ENCODE measurements around the gene GPR160. TPM values are rescaled to one million over a fixed set of nuclear protein-coding genes. Genes with fewer than 3 reads are reported as not detected.

Gene GPR160
- total RNA-seq, 1 donor from 2014 or later: 7.3 TPM

DNA sequence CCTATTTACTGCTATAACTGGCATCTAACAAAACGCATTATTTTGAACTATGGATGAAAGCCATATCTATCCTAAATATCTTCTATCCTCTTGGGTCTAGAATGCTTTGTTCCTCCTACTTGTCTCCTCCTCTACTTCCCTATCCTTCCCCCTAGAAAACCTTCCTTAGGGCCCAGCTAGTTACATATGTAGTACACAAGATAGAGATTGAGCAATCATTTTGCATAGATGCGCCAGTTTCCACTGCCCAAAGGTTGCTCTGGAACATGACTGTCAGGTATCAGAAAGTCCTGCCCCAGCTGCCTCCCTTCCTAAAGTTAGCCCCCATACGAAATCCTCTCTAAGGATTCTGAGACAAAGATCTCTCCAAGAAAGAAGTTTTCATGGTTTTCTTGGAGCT lies 55.1 kb downstream of the GPR160 start:
- Histone ChIP-seq H3K27ac (no peak overlapping the region), H3K36me3 (peaks cover 31 to 60% of the 10 kb centered on the region in 2 donors), H3K27me3 (no peaks in the 10 kb centered on the region), H3K4me3 (no peak overlapping the region), H3K9me3 (no peaks in the 10 kb centered on the region), H3K4me1 (no peaks in the 10 kb centered on the region)
- no peak for DNase-seq (ENCODE audit: low spot score in 2 of 2)
- TF ChIP-seq, protein P1, sequence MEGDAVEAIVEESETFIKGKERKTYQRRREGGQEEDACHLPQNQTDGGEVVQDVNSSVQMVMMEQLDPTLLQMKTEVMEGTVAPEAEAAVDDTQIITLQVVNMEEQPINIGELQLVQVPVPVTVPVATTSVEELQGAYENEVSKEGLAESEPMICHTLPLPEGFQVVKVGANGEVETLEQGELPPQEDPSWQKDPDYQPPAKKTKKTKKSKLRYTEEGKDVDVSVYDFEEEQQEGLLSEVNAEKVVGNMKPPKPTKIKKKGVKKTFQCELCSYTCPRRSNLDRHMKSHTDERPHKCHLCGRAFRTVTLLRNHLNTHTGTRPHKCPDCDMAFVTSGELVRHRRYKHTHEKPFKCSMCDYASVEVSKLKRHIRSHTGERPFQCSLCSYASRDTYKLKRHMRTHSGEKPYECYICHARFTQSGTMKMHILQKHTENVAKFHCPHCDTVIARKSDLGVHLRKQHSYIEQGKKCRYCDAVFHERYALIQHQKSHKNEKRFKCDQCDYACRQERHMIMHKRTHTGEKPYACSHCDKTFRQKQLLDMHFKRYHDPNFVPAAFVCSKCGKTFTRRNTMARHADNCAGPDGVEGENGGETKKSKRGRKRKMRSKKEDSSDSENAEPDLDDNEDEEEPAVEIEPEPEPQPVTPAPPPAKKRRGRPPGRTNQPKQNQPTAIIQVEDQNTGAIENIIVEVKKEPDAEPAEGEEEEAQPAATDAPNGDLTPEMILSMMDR (IDR thresholded peaks at IDR 0.05): no peak
- intact Hi-C loops (cut with DNase I): loop anchor here (10.0 kb wide), 1 partner anchor 108 kb away; no protein-coding TSS in a partner anchor

DNA sequence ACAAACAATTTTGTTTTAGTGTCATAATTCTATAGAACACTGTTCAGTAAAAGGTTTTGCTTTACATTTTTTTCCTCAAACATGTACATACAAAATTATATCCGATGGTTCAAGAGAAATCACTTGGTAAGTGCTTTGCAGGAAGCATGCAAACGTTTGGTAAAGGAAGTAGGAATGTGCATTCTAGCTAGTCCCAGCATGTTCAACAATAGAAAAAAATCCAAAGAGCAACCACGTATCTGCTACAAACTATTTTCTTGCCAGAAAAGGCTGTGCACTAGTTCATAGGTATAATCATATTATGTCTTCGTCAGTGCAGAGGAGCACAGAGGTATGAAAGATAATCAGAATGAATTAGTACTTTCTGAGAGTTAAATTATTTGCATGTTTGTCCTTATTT lies 58.0 kb downstream of the GPR160 start:
- Histone ChIP-seq H3K4me3 (no peak overlapping the region), H3K27me3 (no peaks in the 10 kb centered on the region), H3K9me3 (no peaks in the 10 kb centered on the region), H3K27ac (no peak overlapping the region), H3K4me1 (no peaks in the 10 kb centered on the region), H3K36me3 (peaks cover 35 to 78% of the 10 kb centered on the region in 2 donors)
- intact Hi-C loops (cut with DNase I): loop anchor here (10.0 kb wide), 1 partner anchor 111 kb away; no protein-coding TSS in a partner anchor
- TF ChIP-seq, protein P1 (IDR thresholded peaks at IDR 0.05): no peak
- DNase-seq (ENCODE audit: low spot score in 2 of 2): no peak

DNA sequence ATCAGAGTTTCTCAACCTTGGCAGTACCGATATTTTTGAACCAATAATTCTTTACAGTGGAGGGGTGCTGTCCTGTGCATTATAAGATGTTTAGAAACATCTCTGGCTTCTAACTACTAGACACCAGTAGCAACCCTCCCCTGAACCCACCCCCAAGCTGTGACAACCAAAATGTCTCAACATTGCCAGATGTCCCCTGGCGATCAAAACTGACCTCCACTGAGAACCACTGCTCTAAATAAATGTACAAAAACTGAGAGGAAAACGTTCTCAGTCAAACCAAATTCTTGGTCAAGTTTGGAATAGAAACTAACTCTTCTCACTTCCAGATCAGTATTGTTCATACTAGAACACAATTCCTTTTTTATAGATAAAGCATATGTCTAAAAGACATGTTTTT lies 58.5 kb downstream of the GPR160 start:
- no peak for DNase-seq (ENCODE audit: low spot score in 2 of 2)
- no peak overlapping the region for H3K4me3 ChIP-seq
- intact Hi-C loops (cut with DNase I): loop anchor here (10.0 kb wide), 1 partner anchor 112 kb away; no protein-coding TSS in a partner anchor
- no peak overlapping the region for H3K27ac ChIP-seq
- H3K27me3 ChIP-seq: no peaks in the 10 kb centered on the region
- peaks cover 36 to 78% of the 10 kb centered on the region in 2 donors for H3K36me3 ChIP-seq
- H3K4me1 ChIP-seq: no peaks in the 10 kb centered on the region
- TF ChIP-seq, protein P1 (IDR thresholded peaks at IDR 0.05): no peak
- H3K9me3 ChIP-seq: no peaks in the 10 kb centered on the region

DNA sequence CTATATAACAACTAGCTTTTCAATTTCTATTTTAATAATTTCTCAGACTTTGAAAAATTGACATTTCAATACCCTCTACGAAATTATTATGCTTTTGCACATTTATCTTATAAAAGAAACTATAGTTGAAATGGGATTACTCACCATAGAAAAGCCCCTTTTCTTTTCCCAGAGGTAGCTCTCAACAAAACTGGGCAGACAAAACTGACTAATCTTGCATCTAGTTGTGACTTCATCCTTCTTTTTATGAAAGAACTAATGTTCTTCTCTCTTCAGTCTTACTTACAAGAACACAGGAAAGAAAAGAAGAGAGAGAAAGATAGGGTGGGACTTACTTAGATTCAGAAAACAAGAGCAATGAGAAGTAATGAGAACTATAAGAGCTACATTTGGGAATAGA lies 61.0 kb downstream of the GPR160 start:
- peaks cover 47 to 88% of the 10 kb centered on the region in 2 donors for H3K36me3 ChIP-seq
- DNase-seq (ENCODE audit: low spot score in 2 of 2): no peak
- TF ChIP-seq, protein P1 (IDR thresholded peaks at IDR 0.05): no peak
- H3K27me3 ChIP-seq: no peaks in the 10 kb centered on the region
- no peaks in the 10 kb centered on the region for H3K9me3 ChIP-seq
- H3K4me1 ChIP-seq: no peaks in the 10 kb centered on the region
- intact Hi-C loops (cut with DNase I): loop anchor here (10.0 kb wide), 1 partner anchor 114 kb away; no protein-coding TSS in a partner anchor
- no peak overlapping the region for H3K4me3 ChIP-seq
- no peak overlapping the region for H3K27ac ChIP-seq

DNA sequence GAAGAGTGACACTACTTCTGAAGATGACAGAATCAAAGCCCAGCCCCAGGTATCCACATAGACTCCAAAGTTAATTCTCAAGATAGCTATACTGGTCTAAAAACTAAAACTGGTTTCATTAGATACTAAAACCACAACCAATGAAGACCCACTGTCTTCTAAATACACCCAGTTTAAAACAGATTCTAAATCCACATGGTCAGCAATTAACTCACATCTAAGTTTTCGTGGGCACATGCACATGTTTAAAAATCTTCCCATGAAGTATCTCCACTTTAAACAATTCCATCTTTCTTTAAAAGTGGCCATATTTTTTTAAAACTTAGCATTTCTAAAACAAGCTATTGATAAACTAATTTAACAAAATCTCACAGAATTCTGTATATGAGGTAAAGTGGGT lies 63.1 kb downstream of the GPR160 start:
- no peaks in the 10 kb centered on the region for H3K27me3 ChIP-seq
- no peaks in the 10 kb centered on the region for H3K9me3 ChIP-seq
- no peak for DNase-seq (ENCODE audit: low spot score in 2 of 2)
- no peaks in the 10 kb centered on the region for H3K4me1 ChIP-seq
- H3K36me3 ChIP-seq: peaks cover 40 to 75% of the 10 kb centered on the region in 2 donors
- H3K4me3 ChIP-seq: no peak overlapping the region
- no peak overlapping the region for H3K27ac ChIP-seq
- TF ChIP-seq, protein P1 (IDR thresholded peaks at IDR 0.05): no peak
- intact Hi-C loops (cut with DNase I): no loop called here

DNA sequence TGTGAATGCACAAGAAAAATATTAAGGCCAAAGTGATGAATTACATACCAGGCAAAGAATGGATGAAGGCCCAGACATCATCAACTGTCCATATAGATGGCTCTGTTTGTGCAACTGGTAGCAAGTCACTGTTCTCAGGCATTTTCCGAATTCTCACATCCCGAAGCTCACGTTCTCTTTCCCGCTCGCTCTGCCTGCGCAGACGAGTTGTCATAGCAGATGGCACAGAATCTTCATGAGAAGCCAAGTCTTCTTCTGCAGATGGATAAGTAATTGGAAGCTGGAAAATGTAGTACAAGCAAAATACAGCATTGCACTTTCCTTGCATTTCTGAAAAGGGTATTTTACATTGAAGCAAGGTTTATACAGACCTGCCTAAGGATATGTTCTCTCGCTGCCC lies 64.6 kb downstream of the GPR160 start:
- Histone ChIP-seq H3K4me3 (no peak overlapping the region), H3K9me3 (no peaks in the 10 kb centered on the region), H3K27ac (no peak overlapping the region), H3K4me1 (no peaks in the 10 kb centered on the region), H3K36me3 (peaks cover 37 to 75% of the 10 kb centered on the region in 2 donors), H3K27me3 (no peaks in the 10 kb centered on the region)
- TF ChIP-seq, protein P1 (IDR thresholded peaks at IDR 0.05): no peak
- intact Hi-C loops (cut with DNase I): no loop called here
- DNase-seq (ENCODE audit: low spot score in 2 of 2): no peak
